Measurements from ENCODE around the gene PDE7B.

PDE7B gene

DNA sequence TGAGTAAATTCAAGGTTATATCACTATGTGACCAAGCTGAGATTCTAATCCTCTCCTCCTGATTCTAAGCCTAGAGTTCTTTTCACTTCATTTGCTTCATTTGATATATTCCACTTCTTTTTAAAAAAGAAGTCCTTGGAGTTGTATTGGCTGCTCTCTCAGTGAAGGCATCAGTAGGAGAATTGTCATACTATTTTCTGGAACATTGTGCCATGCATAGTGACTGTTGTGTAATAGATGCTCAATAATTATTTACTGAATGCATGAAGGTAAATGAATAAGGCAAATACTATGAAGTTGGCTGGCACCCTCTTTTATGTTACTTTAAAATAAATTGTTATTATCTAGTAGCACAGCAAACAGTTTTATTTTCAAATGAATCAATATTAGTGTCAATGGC lies 209.3 kb downstream of the PDE7B start:
- TF ChIP-seq SPI1 (IDR thresholded peaks at IDR 0.05; ENCODE audit: borderline replicate concordance, low read depth) (no peak), POLR2AphosphoS5 (IDR thresholded peaks at IDR 0.05; ENCODE audit: low read depth) (no peak), REST (IDR thresholded peaks at IDR 0.05; ENCODE audit: insufficient replicate concordance, low read depth) (no peak), GABPA (IDR thresholded peaks at IDR 0.05; ENCODE audit: low read depth) (no peak), CTCF (IDR thresholded peaks at IDR 0.05; ENCODE audit: insufficient read depth, low read length) (no peak)
- DNase-seq (ENCODE audit: low read depth in 1 of 2, low spot score in 1 of 2), result no peak
- H3K27ac ChIP-seq (replicated peaks), result no peak overlapping the region
- H3K27me3 ChIP-seq (ENCODE audit: insufficient read depth, poor library complexity, severe bottlenecking), result no peaks in the 10 kb centered on the region
- no peak overlapping the region for H3K4me3 ChIP-seq (replicated peaks; ENCODE audit: insufficient read depth, low read length)

DNA sequence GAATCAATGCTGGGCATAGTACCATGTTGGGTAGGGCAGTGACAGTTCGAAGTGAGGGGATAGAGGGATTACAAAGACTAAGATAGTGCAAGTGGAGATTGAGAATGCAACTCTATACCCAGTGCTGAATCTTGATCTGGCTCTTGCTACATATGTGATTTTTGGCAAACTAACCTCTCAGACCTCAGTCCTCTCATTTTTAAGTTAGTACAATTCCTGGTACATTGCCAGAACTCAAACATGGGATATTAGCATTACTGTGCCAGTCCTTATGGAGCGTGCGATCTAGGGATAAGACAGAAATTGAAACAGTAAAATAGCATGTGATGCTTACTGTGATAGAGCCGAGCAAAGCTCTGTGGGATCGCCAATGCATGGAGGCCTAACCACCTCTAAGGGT lies 210.2 kb downstream of the PDE7B start:
- Histone ChIP-seq H3K4me3 (replicated peaks; ENCODE audit: insufficient read depth, low read length) (no peak overlapping the region), H3K27ac (replicated peaks) (no peak overlapping the region), H3K27me3 (ENCODE audit: insufficient read depth, poor library complexity, severe bottlenecking) (no peaks in the 10 kb centered on the region)
- no peak for TF ChIP-seq CTCF (IDR thresholded peaks at IDR 0.05; ENCODE audit: insufficient read depth, low read length)
- no peak for TF ChIP-seq SPI1 (IDR thresholded peaks at IDR 0.05; ENCODE audit: borderline replicate concordance, low read depth)
- TF ChIP-seq POLR2AphosphoS5 (IDR thresholded peaks at IDR 0.05; ENCODE audit: low read depth), result no peak
- no peak for TF ChIP-seq GABPA (IDR thresholded peaks at IDR 0.05; ENCODE audit: low read depth)
- no peak for TF ChIP-seq REST (IDR thresholded peaks at IDR 0.05; ENCODE audit: insufficient replicate concordance, low read depth)
- no peak for DNase-seq (ENCODE audit: low read depth in 1 of 2, low spot score in 1 of 2)

DNA sequence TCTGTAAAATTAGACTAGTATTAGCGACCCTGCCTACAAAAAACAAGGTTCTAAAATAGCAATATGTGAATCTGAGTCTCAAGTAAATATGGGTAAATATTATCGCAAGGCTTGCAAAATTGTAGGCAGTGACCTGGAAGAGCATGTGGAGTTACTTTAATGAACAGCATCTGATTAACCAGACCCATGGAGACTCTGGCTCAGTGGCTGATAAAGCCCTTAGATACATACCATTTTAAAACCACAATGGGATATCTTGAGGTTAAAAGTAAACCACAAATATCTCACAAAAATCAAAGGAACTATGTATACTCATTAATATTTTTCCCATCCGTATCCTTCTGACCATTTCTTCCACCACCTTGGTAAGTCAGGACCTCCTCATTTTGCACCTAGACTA lies 211.6 kb downstream of the PDE7B start:
- Histone ChIP-seq H3K27me3 (ENCODE audit: insufficient read depth, poor library complexity, severe bottlenecking) (no peaks in the 10 kb centered on the region), H3K27ac (replicated peaks) (no peak overlapping the region), H3K4me3 (replicated peaks; ENCODE audit: insufficient read depth, low read length) (no peak overlapping the region)
- TF ChIP-seq SPI1 (IDR thresholded peaks at IDR 0.05; ENCODE audit: borderline replicate concordance, low read depth) (no peak), POLR2AphosphoS5 (IDR thresholded peaks at IDR 0.05; ENCODE audit: low read depth) (no peak), GABPA (IDR thresholded peaks at IDR 0.05; ENCODE audit: low read depth) (no peak), REST (IDR thresholded peaks at IDR 0.05; ENCODE audit: insufficient replicate concordance, low read depth) (no peak), CTCF (IDR thresholded peaks at IDR 0.05; ENCODE audit: insufficient read depth, low read length) (no peak)
- no peak for DNase-seq (ENCODE audit: low read depth in 1 of 2, low spot score in 1 of 2)
